Gastrocnemius medialis (tissue), 4 donors: ENCODE data around the gene ZMAT3. TPM values are rescaled to one million over a fixed set of nuclear protein-coding genes. Genes with fewer than 3 reads are reported as not detected.

Experiments
- ATAC-seq, 2 donors: fragments of 150-250 bp; one replicate each; pipeline ENCODE4 v1.9.1; 2016
- DNase-seq, 2 donors: peaks; one replicate each; pipeline ENCODE4 v3.0.0-alpha.2; 2019
- H3K27ac ChIP-seq, 4 donors: fragments of 200-600 bp; sonication (generic); 1 replicate in 1 of 4; 2 replicates in 3 of 4; pipeline ENCODE4 v1.5.1; 2016 to 2018; ENCODE audit warnings: mild to moderate bottlenecking in 2 of 4, moderate library complexity in 1 of 4
- H3K27me3 ChIP-seq, 3 donors: fragments of 200-600 bp; sonication (generic) in 2 of 3; 1 replicate in 1 of 3; 2 replicates in 2 of 3; pipeline versions ENCODE4 v1.5.1 to v1.6.0; 2016 to 2019; ENCODE audit warnings: mild to moderate bottlenecking in 1 of 3, moderate library complexity in 1 of 3
- H3K36me3 ChIP-seq, 2 donors: fragments of 200-600 bp; sonication (generic) in 1 of 2; one replicate each; pipeline ENCODE4 v1.5.1; 2017 to 2018
- H3K4me1 ChIP-seq, 2 donors: fragments of 200-600 bp; sonication (generic) in 1 of 2; one replicate each; pipeline ENCODE4 v1.5.1; 2016 to 2017; ENCODE audit warnings: mild to moderate bottlenecking in 2 of 2
- H3K4me3 ChIP-seq, 4 donors: fragments of 200-600 bp; sonication (generic) in 3 of 4; 1 replicate in 1 of 4; 2 replicates in 3 of 4; pipeline ENCODE4 v1.5.1; 2016 to 2019; ENCODE audit warnings: mild to moderate bottlenecking in 2 of 4
- H3K9me3 ChIP-seq, 3 donors: fragments of 200-600 bp; sonication (generic) in 2 of 3; 1 replicate in 1 of 3; 2 replicates in 2 of 3; pipeline ENCODE4 v1.5.1; 2016 to 2019
- POLR2A ChIP-seq, 2 donors: fragments of 450-650 bp; IDR thresholded peaks; one replicate each; pipeline ENCODE4 v1.6.1; 2017; ENCODE audit warnings: antibody characterized with exemption in 2 of 2, mild to moderate bottlenecking in 2 of 2, moderate library complexity in 2 of 2
- in situ Hi-C, 4 donors: fragments of 200-750 bp; cut with MboI; loops; one replicate each; pipeline versions ENCODE4 v1.15.0 to v1.8.0; 2017; ENCODE audit warnings: low sequenced_read_pairs in 4 of 4
- intact Hi-C: fragments of 100-400 bp; cut with DNase I; formaldehyde crosslinking; loops from one replicate; pipeline ENCODE4 v1.15.1; 2023; ENCODE audit warnings: low total_unique reads
- total RNA-seq, 4 donors: library from RNA; depleted of rRNA; stranded (reverse); fragments of >200 nt; gene quantifications; one replicate each; pipeline versions ENCODE4 v1.1.0 to v1.2.3, GENCODE V29; 2016
- TF ChIP-seq, protein P1 (sequence below), 5 experiments: fragments of 450-650 bp in 3 of 5; fragments of 200-600 bp in 2 of 5; sonication (generic) in 2 of 5; IDR thresholded peaks in 4 of 5; conservative IDR thresholded peaks in 1 of 5; 1 replicate in 4 of 5; 2 replicates in 1 of 5; pipeline ENCODE4 v1.5.1; 2016 to 2019; ENCODE audit warnings: antibody characterized with exemption in 5 of 5, mild to moderate bottlenecking in 3 of 5, moderate library complexity in 3 of 5

The ZMAT3 gene
- total RNA-seq, 4 donors from 2014 or later = 3.8 to 9.7 (median 7.3) TPM

DNA sequence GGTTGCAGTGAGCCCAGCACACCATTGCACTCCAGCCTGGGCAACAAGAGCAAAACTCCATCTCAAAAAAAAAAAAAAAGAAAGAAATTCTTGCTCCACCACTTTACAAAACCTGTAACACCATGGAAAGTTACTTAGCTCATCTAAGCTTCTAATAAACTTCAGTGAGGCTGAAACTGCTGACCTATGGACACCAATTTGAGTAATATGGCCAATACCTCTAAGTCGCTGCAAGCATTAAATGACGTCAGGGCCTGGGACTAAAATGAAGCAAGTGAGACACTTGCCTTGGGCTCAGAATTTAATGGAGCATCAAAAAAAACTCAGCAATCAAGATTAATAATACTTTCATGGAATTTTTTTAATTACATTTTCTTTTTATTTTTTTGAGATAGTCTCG lies 42.5 kb downstream of the ZMAT3 start:
- H3K9me3 ChIP-seq = no peaks in the 10 kb centered on the region
- intact Hi-C loops = no loop called here

DNA sequence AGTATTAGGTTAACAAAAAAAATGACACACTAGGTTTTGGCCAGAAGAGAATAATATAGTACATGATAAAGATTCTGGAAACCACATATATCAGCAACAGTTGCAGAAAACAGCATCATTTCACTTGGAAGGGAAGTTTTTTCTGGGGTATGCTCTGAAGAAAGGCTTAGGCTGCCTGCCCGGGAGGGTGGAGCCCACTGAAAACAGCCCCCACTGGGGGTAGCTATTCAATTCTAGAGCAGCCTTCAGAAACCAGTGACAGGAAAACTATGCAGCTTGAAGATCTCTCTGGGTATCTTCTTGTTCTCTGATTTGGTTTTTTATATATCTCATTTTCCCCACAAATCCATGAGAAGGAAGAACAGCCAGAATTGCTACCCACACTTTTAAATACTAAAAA lies 43.2 kb downstream of the ZMAT3 start:
- Histone ChIP-seq H3K27me3 (no peaks in the 10 kb centered on the region), H3K9me3 (no peaks in the 10 kb centered on the region), H3K27ac (no peak overlapping the region), H3K4me3 (no peak overlapping the region), H3K4me1 (no peaks in the 10 kb centered on the region), H3K36me3 (peaks cover 0 to 8% of the 10 kb centered on the region in 2 donors)
- DNase-seq = no peak
- intact Hi-C loops (no loop called here), in situ Hi-C loops (no loop called here)
- ATAC-seq = no peak
- no peak for TF ChIP-seq POLR2A (IDR thresholded peaks at IDR 0.05)
- TF ChIP-seq, protein P1, sequence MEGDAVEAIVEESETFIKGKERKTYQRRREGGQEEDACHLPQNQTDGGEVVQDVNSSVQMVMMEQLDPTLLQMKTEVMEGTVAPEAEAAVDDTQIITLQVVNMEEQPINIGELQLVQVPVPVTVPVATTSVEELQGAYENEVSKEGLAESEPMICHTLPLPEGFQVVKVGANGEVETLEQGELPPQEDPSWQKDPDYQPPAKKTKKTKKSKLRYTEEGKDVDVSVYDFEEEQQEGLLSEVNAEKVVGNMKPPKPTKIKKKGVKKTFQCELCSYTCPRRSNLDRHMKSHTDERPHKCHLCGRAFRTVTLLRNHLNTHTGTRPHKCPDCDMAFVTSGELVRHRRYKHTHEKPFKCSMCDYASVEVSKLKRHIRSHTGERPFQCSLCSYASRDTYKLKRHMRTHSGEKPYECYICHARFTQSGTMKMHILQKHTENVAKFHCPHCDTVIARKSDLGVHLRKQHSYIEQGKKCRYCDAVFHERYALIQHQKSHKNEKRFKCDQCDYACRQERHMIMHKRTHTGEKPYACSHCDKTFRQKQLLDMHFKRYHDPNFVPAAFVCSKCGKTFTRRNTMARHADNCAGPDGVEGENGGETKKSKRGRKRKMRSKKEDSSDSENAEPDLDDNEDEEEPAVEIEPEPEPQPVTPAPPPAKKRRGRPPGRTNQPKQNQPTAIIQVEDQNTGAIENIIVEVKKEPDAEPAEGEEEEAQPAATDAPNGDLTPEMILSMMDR (IDR thresholded peaks at IDR 0.05 in 4 of 5, conservative IDR thresholded peaks at IDR 0.05 in 1 of 5) = no peak

More for the DNA sequence above, 42.5 kb downstream of the ZMAT3 start:
- no peak for TF ChIP-seq POLR2A (IDR thresholded peaks at IDR 0.05)
- TF ChIP-seq, protein P1 (IDR thresholded peaks at IDR 0.05 in 4 of 5, conservative IDR thresholded peaks at IDR 0.05 in 1 of 5) = no peak
- in situ Hi-C loops = no loop called here
- DNase-seq = no peak
- Histone ChIP-seq H3K4me1 (no peaks in the 10 kb centered on the region), H3K27ac (no peak overlapping the region), H3K36me3 (peaks cover 0 to 8% of the 10 kb centered on the region in 2 donors), H3K27me3 (no peaks in the 10 kb centered on the region), H3K4me3 (no peak overlapping the region)
- no peak for ATAC-seq

DNA sequence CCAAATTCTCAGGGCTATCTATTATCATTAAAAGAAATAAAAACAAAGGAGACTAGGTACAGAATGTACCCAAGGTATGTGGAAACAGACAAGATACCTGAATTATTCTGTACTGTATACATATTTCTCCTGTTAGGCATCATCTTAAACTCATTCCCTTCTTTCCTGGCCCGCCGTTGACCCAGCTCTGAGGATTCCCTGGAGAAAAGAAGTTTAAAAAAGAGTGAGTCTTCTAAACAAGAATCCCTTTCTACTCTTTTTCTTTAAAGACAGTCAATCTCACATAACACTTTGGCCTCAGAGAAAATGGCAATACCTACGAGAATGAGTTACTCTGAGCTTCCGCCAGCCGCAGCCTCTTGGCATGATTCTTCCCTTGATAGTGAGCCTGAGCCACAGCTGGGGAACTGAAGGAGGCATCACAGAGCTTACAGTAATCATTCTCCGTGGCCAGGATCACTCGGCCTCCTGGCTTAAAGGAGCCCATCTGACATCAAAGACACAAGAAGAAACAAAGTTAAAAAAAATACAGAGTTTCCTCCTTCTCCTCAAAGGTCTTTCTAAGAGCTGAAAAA lies 44.2 kb downstream of the ZMAT3 start:
- no peaks in the 10 kb centered on the region for H3K27me3 ChIP-seq
- no peak overlapping the region for H3K4me3 ChIP-seq
- no peaks in the 10 kb centered on the region for H3K9me3 ChIP-seq
- H3K36me3 ChIP-seq = peaks cover 0 to 8% of the 10 kb centered on the region in 2 donors
- H3K4me1 ChIP-seq = no peaks in the 10 kb centered on the region
- no peak overlapping the region for H3K27ac ChIP-seq
- TF ChIP-seq, protein P1 (IDR thresholded peaks at IDR 0.05 in 4 of 5, conservative IDR thresholded peaks at IDR 0.05 in 1 of 5) = no peak
- no peak for TF ChIP-seq POLR2A (IDR thresholded peaks at IDR 0.05)
- ATAC-seq (no peak), DNase-seq (no peak)
- in situ Hi-C loops = no loop called here
- intact Hi-C loops = no loop called here

DNA sequence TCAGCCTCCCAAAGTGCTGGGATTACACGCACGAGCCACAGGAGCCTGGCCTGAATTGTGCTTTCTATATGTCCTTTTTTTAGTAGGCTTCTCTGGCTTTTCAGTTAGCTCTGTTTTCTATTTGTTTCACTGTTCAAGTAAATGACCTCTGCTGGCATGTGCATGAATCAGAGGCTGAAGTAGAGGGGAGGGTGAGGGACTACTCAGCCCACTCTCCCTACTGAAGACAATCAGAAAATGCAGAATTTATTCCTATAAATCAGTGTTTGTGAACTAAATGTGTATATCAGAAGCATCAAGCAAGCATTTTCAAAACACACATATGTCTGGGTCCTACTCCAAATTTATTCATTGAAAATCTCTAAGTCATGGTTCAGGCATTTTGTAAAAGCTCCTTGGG lies 45.0 kb downstream of the ZMAT3 start:
- Histone ChIP-seq H3K36me3 (peaks cover 0 to 8% of the 10 kb centered on the region in 2 donors), H3K9me3 (no peaks in the 10 kb centered on the region), H3K4me3 (no peak overlapping the region), H3K4me1 (no peaks in the 10 kb centered on the region), H3K27me3 (no peaks in the 10 kb centered on the region), H3K27ac (no peak overlapping the region)
- in situ Hi-C loops (no loop called here), intact Hi-C loops (no loop called here)
- no peak for ATAC-seq
- TF ChIP-seq, protein P1 (IDR thresholded peaks at IDR 0.05 in 4 of 5, conservative IDR thresholded peaks at IDR 0.05 in 1 of 5) = no peak
- no peak for TF ChIP-seq POLR2A (IDR thresholded peaks at IDR 0.05)
- no peak for DNase-seq
